DOHH2 (cell line): ENCODE results near the gene USH2A.

Experiments used
- H3F3A ChIP-seq: fragments of 200-600 bp; sonication (generic), shearing (Covaris generic); 2 replicates; pipeline ENCODE4 v1.6.0; 2016; ENCODE audit warnings: antibody characterized with exemption, mild to moderate bottlenecking; ENCODE audit not compliant: control insufficient read depth, insufficient read depth
- H3K27ac ChIP-seq: fragments of 200-600 bp; sonication (generic); 2 replicates; pipeline ENCODE4 v1.5.1; 2014; ENCODE audit warnings: low read depth, mild to moderate bottlenecking, low read length, moderate library complexity
- H3K27me3 ChIP-seq: fragments of 200-600 bp; sonication (generic); 2 replicates; pipeline ENCODE4 v1.6.1; 2014; ENCODE audit warnings: mild to moderate bottlenecking, low read length, mixed read lengths; ENCODE audit not compliant: control insufficient read depth
- H3K36me3 ChIP-seq: fragments of 200-600 bp; sonication (generic); 2 replicates; pipeline ENCODE4 v1.6.1; 2014; ENCODE audit warnings: mild to moderate bottlenecking, low read length, moderate library complexity, mixed read lengths; ENCODE audit not compliant: control insufficient read depth
- H3K4me1 ChIP-seq: fragments of 200-600 bp; sonication (generic); 2 replicates; pipeline ENCODE4 v1.6.1; 2014; ENCODE audit warnings: mild to moderate bottlenecking, low read length, mixed read lengths; ENCODE audit not compliant: control insufficient read depth
- H3K4me2 ChIP-seq: fragments of 200-600 bp; sonication (generic); 2 replicates; pipeline ENCODE4 v1.6.0; 2014; ENCODE audit warnings: mild to moderate bottlenecking, low read length, moderate library complexity
- H3K4me3 ChIP-seq: fragments of 200-600 bp; sonication (generic); 2 replicates; pipeline ENCODE4 v1.5.1; 2014; ENCODE audit warnings: mild to moderate bottlenecking, low read length, mixed read lengths
- H3K79me2 ChIP-seq: fragments of 200-600 bp; sonication (generic); 2 replicates; pipeline ENCODE4 v1.6.1; 2014; ENCODE audit warnings: mild to moderate bottlenecking, low read length, mixed read lengths; ENCODE audit not compliant: control insufficient read depth
- H3K9me2 ChIP-seq: fragments of 200-600 bp; sonication (generic); replicated peaks from 2 replicates; pipeline ENCODE4 v1.6.1; 2014; ENCODE audit warnings: mild to moderate bottlenecking, low read length, mixed read lengths; ENCODE audit not compliant: control insufficient read depth
- H3K9me3 ChIP-seq: fragments of 200-600 bp; sonication (generic); 2 replicates; pipeline ENCODE4 v1.6.1; 2014; ENCODE audit warnings: antibody characterized with exemption, low read length, mixed read lengths; ENCODE audit not compliant: control insufficient read depth, insufficient read depth
- H4K20me1 ChIP-seq: fragments of 200-600 bp; sonication (generic); 2 replicates; pipeline ENCODE4 v1.6.0; 2014; ENCODE audit warnings: low read depth, mild to moderate bottlenecking, antibody characterized with exemption, low read length, moderate library complexity; ENCODE audit not compliant: control insufficient read depth, insufficient read depth
- CTCF ChIP-seq: fragments of 200-600 bp; sonication (generic); IDR thresholded peaks from one replicate; pipeline ENCODE4 v1.5.1; 2014; ENCODE audit warnings: antibody characterized with exemption, mild to moderate bottlenecking, low read depth, low read length; ENCODE audit not compliant: poor library complexity, severe bottlenecking
- EZH2phosphoT487 ChIP-seq: fragments of 200-600 bp; sonication (generic); IDR thresholded peaks from 2 replicates; pipeline ENCODE4 v1.6.1; 2017; ENCODE audit warnings: borderline replicate concordance, mild to moderate bottlenecking, antibody characterized with exemption, low read length, moderate library complexity, mixed read lengths

The USH2A gene

GRCh38 chr1:216207154-216207553 is 216.1 kb downstream of the USH2A start:
- Histone ChIP-seq H3K9me2 (no peaks in the 10 kb centered on the region), H3K4me1 (no peaks in the 10 kb centered on the region), H3K4me3 (no peak overlapping the region), H3K27me3 (no peaks in the 10 kb centered on the region), H3K36me3 (no peaks in the 10 kb centered on the region), H4K20me1 (no peaks in the 10 kb centered on the region), H3K4me2 (no peak overlapping the region), H3K27ac (no peak overlapping the region), H3K79me2 (no peaks in the 10 kb centered on the region), H3K9me3 (no peaks in the 10 kb centered on the region), H3F3A (no peaks in the 10 kb centered on the region)
- TF ChIP-seq EZH2phosphoT487, result no peak
- TF ChIP-seq CTCF, result no peak

- H4K20me1 ChIP-seq, result no peaks in the 10 kb centered on the region
- no peaks in the 10 kb centered on the region for H3K4me1 ChIP-seq
- no peak for TF ChIP-seq CTCF
- TF ChIP-seq EZH2phosphoT487, result no peak
- no peak overlapping the region for H3K4me3 ChIP-seq
- H3K9me2 ChIP-seq, result no peaks in the 10 kb centered on the region
- no peak overlapping the region for H3K4me2 ChIP-seq
- H3K9me3 ChIP-seq, result no peaks in the 10 kb centered on the region
- H3K27me3 ChIP-seq, result no peaks in the 10 kb centered on the region
- H3F3A ChIP-seq, result no peaks in the 10 kb centered on the region
- H3K36me3 ChIP-seq, result no peaks in the 10 kb centered on the region
- H3K79me2 ChIP-seq, result no peaks in the 10 kb centered on the region
- H3K27ac ChIP-seq, result no peak overlapping the region
Observed at GRCh38 chr1:216205176-216205575, 218.1 kb downstream of the USH2A start.

GRCh38 chr1:216201946-216202345 is 221.3 kb downstream of the USH2A start:
- Histone ChIP-seq H3K27ac (no peak overlapping the region), H3K27me3 (no peaks in the 10 kb centered on the region), H3K9me2 (no peaks in the 10 kb centered on the region), H4K20me1 (no peaks in the 10 kb centered on the region), H3K4me1 (no peaks in the 10 kb centered on the region), H3K36me3 (no peaks in the 10 kb centered on the region), H3F3A (no peaks in the 10 kb centered on the region), H3K79me2 (no peaks in the 10 kb centered on the region), H3K9me3 (no peaks in the 10 kb centered on the region), H3K4me3 (no peak overlapping the region), H3K4me2 (no peak overlapping the region)
- no peak for TF ChIP-seq CTCF
- TF ChIP-seq EZH2phosphoT487, result no peak

GRCh38 chr1:216200941-216201340 is 222.3 kb downstream of the USH2A start:
- no peaks in the 10 kb centered on the region for H3K79me2 ChIP-seq
- no peaks in the 10 kb centered on the region for H3K9me3 ChIP-seq
- no peaks in the 10 kb centered on the region for H4K20me1 ChIP-seq
- H3K27me3 ChIP-seq, result no peaks in the 10 kb centered on the region
- no peak overlapping the region for H3K27ac ChIP-seq
- H3K36me3 ChIP-seq, result no peaks in the 10 kb centered on the region
- no peaks in the 10 kb centered on the region for H3K9me2 ChIP-seq
- no peak overlapping the region for H3K4me2 ChIP-seq
- no peak for TF ChIP-seq CTCF
- no peak for TF ChIP-seq EZH2phosphoT487
- no peaks in the 10 kb centered on the region for H3F3A ChIP-seq
- no peaks in the 10 kb centered on the region for H3K4me1 ChIP-seq
- no peak overlapping the region for H3K4me3 ChIP-seq
